GM18498 (cell line): Measurements from ENCODE around the gene METTL27.
A peak's percentile ranks its signal among the peaks of the same experiment; 100 is the strongest.
"Not testable (repeated sequence)": the region's sequence is repeated elsewhere in the genome, so short reads cannot be mapped to it uniquely, and the experiment has no call there.

Experiments used
- ATAC-seq: cut with Tn5 transposase; IDR thresholded peaks from one replicate; pipeline ENCODE4 v1.9.1; 2021; ENCODE audit warnings: mild to moderate bottlenecking, moderate library complexity; ENCODE audit not compliant: unreplicated experiment

Gene METTL27

DNA sequence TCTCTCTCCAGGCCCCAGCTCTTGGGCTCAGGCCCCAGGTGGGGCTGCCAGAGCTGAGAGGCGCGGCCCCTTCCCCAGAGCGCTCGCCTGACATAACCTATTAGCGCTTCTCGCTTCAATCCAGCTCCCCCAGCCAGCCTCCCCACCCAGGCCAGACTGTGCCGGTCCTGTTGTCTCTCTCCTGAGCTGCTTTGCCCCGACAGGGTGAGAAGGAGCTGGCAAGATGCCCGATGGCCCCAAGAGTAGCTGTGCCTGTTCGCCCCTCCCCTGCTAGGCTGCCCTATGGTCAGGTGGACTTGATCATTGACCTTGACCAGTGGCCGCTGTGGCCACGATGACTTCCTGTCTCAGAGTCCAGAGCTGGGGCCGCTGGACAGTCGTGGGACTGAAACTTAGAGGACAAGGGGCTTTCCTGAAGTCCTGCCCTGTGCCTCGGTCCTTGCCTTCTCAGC is 27.8 kb upstream of the METTL27 start:
- no peak for ATAC-seq

DNA sequence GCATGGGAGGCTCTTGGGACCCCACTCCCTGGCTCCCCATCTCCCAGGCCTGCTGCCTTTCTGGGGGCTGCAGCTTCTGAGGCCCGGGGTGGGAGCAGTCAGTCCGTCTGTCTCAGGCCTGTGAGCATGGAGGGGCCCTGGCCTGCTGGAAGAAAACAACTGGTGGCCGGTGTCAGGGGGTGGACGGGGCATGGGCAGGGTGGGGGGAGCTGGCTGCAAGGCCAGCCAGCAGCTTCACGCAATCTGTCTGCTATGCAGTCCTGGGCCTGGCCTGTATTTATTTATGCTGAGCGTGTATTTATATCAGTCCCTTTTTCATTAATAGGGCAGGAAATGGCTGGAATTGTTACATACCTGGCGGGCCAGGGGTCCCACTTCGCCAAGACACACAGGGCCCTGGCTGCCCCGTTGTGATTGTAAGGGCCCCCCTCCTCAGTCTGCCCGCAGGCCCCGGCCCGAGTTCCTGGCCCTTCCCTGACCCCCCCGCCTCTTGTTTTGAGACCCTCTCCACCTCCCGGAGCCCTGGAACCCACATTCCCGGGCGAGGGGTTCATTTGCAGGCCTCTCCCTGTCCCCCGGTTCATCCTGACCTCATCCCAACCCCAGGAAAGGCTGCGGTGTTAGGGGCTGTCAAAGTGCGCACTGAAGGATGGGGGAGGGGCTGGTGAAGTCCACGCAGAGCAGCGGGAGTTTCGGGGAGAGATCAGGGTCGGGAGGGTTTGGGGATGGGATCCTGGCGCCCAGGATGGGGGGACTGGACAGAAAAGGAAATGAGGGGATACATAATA is 26.9 kb upstream of the METTL27 start:
- no peak for ATAC-seq

- no peak for ATAC-seq
These were observed 24.1 kb upstream of the METTL27 start for GRCh38 chr7:73866446-73866767.

- ATAC-seq = no peak
These were observed 23.6 kb upstream of the METTL27 start for GRCh38 chr7:73865738-73866445.

GRCh38 chr7:73864981-73865711 is 22.8 kb upstream of the METTL27 start:
- ATAC-seq = no peak

GRCh38 chr7:73861305-73861704 is 19.0 kb upstream of the METTL27 start:
- no peak for ATAC-seq

DNA sequence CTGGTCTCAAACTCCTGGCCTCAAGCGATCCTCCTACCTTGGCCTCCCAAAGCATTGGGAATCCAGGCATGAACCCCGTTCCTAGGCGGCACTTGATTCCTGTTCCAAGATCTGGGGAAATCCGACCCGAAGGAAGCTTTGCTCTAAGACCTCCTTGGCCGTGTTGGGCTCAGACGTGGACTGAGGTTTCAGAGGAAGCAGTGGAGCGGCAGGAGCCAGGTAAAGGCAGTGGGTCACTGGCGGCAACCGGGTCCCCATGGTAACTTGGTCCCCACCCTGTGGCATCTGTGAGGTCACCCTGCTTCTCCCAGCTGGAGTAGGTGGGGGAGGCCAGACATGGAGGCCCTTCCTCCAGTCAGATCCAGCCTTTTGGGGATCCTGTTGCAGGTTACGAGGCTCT is 18.5 kb upstream of the METTL27 start, which contains the start of gene TMEM270:
TMEM270 (plus strand) TSS at position 301 of the 400 bp plus-strand sequence; CDS start at position 337, 36 bp downstream.
- ATAC-seq = no peak

DNA sequence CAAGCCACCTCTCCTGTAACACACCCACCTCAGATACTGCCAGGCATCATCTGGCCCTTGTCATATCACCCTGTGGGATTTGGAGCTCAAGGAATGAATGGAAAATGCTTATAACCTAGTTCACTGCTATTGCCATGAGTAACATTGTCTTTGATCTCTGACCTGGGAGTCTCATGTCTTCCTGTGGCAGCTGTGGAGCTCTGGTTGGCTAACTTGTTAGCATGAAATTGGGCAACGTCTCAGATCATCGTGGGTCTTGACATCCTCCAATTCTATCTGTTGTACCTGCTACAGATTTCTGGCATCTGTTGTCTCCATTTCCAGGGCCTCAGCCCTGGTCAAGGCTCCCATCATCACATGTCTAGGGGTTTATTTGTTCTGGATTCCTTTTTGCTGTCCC is 16.5 kb upstream of the METTL27 start:
- ATAC-seq = no peak

DNA sequence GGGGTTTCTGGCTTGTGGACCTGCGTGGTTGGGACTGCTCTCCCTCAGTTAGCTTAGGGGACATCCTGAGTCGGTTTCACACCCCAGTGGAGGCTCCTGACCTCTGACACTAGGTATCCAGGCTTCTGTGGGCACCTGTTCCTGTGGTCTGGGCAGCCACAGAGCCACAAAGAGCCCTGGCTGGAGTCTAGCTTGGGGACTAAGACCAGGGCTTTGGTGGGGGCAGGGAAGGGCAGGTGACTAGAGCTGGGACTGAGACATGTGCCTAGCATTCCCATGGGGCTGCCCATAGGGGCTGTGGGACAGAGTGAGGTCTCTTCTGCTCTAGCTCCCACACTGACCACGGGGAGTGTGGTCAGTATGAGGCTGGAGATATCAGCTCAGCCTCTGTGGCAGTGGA is 14.6 kb upstream of the METTL27 start:
- no peak for ATAC-seq

DNA sequence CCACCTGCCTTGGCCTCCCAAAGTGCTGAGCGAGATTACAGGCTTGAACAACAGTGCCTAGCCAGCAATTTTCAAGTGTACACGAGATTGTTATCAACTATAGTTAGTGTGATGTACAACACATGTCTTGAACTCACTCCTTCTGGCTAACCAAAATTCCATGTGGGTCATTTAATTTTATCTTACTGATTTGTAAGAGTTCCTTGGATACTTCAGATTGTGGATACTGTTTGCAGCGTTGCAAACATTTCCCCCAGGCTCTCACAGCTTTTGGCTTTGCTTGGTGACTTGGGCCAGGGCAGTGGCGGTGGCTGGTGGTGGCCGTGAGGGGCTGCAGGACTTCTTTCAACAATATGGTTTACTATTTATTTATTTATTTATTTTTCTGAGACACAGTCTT is 10.2 kb upstream of the METTL27 start:
- no peak for ATAC-seq

- peak; percentile 83 for ATAC-seq
These were observed 9.4 kb upstream of the METTL27 start for GRCh38 chr7:73851410-73852338.

- ATAC-seq = no peak
These were observed 8.5 kb upstream of the METTL27 start for GRCh38 chr7:73850781-73851207.

DNA sequence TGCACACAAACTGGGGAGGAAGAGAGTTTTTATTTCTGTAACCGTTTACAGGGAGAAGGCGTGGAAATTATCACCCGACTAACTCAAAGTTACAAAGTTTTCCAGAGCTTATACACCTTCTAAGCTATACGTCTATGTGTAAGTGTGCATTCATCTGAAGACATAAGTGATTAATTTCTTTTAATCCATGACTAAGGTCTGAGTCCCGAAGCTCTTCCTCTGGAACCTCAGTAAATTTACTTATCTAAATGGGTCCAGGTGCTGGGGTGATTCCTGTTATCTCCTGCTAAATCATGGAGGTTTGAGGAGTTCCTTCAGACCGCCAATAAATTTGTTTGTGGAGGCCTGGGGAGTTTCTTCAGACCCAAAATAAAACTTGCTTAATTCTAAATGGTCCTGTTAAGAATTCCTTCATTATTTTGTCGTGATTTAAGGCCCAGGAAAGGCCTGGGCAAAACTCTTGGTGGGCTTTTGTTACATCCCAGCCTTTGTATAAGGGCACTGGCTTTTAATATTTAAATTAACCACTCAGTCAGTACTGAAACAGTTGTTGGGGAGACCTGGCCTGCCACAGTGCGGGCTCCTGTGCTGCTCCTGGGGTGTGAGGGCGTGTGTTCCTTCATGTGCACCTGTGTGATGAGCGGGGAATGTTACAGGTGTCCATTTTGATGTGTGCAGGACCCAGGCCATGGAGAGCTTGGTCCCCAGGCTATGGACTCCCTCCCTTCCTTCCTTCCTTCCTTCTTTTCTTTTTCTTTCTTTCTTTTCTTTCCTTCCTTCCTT is 5.8 kb upstream of the METTL27 start:
- no peak for ATAC-seq

DNA sequence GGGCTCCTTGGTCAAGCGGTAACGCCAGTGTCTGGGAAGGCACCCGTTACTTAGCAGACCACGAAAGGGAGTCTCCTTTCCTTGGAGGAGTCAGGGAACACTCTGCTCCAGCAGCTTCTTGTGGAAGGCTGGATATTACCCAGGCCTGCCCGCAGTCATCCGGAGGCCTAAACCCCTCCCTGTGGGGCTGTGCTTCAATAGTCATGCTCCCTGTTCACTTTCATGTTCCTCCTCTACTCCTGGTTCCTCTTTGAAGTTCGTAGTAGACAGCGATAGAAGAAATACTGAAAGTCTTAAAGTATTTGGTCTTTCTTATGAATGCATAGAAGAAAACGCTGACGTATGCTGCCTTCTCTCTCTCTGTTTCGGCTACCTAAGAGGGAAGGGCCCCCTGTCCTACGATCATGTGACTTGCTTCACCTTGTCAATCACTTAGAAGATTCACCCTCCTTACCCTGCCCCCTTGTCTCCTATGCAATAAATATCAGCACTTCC is 3.4 kb upstream of the METTL27 start:
- ATAC-seq = not testable (repeated sequence)

DNA sequence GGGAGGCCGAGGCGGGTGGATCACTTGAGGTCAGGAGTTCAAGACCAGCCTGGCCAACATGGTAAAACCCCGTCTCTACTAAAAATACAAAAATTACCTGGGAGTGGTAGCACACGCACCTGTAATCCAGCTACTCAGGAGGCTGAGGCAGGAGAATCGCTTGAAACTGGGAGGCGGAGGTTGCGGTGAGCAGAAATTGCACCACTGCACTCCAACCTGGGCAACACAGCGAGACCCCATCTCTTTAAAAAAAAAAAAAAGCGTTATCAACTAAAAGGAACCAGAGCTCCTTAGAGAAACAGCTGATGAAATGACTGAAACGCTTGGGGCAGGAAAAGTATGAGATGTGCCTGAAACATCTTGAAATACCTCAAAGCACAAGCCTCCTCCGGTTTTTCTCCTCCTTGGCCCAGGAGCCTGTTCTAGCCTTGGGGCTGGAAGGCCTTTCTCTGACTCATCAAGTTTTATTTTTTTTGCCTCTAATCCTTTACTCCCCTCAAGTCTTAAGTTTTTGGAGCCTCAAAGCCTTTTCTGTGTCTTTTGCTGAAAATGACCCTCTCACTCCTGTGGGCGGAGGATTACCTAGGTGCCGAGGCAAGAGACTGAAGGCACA is 2.6 kb upstream of the METTL27 start:
- no peak for ATAC-seq

GRCh38 chr7:73844131-73844547 is 1.8 kb upstream of the METTL27 start:
- ATAC-seq = no peak

DNA sequence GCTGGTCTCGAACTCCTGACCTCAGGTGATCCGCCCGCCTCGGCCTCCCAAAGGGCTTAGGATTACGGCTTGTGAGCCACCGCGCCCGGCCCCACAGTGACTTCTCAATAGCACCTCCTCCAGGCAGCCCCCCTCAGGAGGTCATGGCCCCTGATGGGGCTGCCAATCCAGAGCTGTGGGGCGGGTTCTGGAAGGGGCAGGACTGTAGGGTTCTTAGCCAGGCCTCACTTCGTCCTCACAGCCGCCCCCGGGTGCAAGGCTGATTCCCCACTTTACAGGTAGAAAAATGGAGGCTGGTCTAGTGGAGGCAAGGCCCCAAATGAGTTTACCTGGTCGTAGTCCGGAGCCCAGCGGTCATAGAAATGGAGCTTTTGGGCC is 638 bp downstream of the METTL27 start:
- no peak for ATAC-seq

DNA sequence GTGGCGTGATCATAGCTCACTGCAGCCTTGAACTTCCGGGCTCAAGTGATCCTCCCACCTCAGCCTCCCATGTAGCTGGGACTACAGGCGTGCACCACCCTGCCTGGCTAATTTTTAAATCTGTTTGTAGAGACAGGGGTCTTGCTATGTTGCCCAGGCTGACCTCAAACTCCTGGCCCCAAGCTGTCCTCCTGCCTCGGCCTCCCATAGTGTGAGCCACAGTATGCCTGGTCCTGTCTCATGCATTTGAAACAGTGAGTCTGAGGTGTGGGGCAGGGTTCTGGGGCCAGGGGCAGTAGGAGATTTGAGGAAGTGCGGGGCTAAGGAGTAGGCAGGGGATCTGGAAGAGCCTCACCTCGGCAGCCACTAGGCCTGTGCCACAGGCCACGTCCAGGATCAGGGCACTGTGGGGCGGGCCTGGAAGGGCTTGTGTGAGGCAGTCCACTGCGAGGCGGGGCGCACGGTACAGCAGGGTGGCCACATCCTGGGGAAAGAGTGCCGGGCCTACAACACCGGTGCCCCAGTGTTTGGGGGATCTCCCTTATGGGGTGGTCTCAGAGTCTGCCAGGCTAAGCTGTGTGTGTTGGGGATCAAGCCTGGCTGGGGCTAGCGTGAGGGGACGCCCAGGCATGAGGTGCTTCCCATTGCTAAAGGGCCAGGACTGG is 1.5 kb downstream of the METTL27 start:
- no peak for ATAC-seq
